Body of pancreas (tissue), 4 donors: Measurements from ENCODE around the gene KRT82. TPM values are rescaled to one million over a fixed set of nuclear protein-coding genes. Genes with fewer than 3 reads are reported as not detected.

Source experiments
- ATAC-seq: fragments of 150-250 bp; one replicate; pipeline ENCODE4 v1.9.1; 2016
- DNase-seq, 4 donors: peaks; one replicate each; pipeline ENCODE4 v3.0.0-alpha.2; 2019
- H3K27ac ChIP-seq, 4 donors: fragments of 200-600 bp; sonication (generic); 1 replicate in 3 of 4; 2 replicates in 1 of 4; pipeline versions ENCODE4 v1.5.1 to v1.6.1; 2016 to 2019; ENCODE audit warnings: mild to moderate bottlenecking in 1 of 4, mixed read lengths in 1 of 4, moderate library complexity in 1 of 4
- H3K27me3 ChIP-seq, 2 donors: fragments of 200-600 bp; sonication (generic); one replicate each; pipeline ENCODE4 v1.6.0; 2016; ENCODE audit warnings: mild to moderate bottlenecking in 1 of 2
- H3K36me3 ChIP-seq, 2 donors: fragments of 200-600 bp; sonication (generic); replicated peaks in 1 of 2; 2 replicates each; pipeline ENCODE4 v1.5.1; 2016; ENCODE audit warnings: low read depth in 2 of 2; ENCODE audit not compliant: insufficient read depth in 1 of 2
- H3K4me1 ChIP-seq: fragments of 200-600 bp; sonication (generic); one replicate; pipeline ENCODE4 v1.6.0; 2016
- H3K4me3 ChIP-seq, 2 donors: fragments of 200-600 bp; sonication (generic); 1 replicate in 1 of 2; 2 replicates in 1 of 2; pipeline ENCODE4 v1.5.1; 2016 to 2019
- H3K9me3 ChIP-seq, 3 donors: fragments of 200-600 bp; sonication (generic); 1 replicate in 2 of 3; 2 replicates in 1 of 3; pipeline ENCODE4 v1.5.1; 2016
- CTCF ChIP-seq, 7 experiments: fragments of 450-650 bp in 4 of 7; fragments of 200-600 bp in 3 of 7; sonication (generic) in 3 of 7; IDR thresholded peaks; one replicate each; pipeline ENCODE4 v1.5.1; 2016 to 2019; ENCODE audit warnings: antibody characterized with exemption in 7 of 7
- POLR2A ChIP-seq, 3 donors: fragments of 450-650 bp; IDR thresholded peaks; one replicate each; pipeline ENCODE4 v1.6.1; 2016; ENCODE audit warnings: antibody characterized with exemption in 3 of 3, mild to moderate bottlenecking in 2 of 3
- WGBS, 2 donors: methylation state at CpG; one replicate each; pipeline ENCODE4 v1.1.5; 2017; 5-methylcytosine and 5-hydroxymethylcytosine counted together
- intact Hi-C: fragments of 100-400 bp; cut with DNase I; formaldehyde crosslinking; loops from one replicate; pipeline ENCODE4 v1.15.1; 2023
- total RNA-seq, 2 donors: library from RNA; depleted of rRNA; stranded (reverse); fragments of >200 nt; gene quantifications; one replicate each; pipeline ENCODE4 v1.1.0, GENCODE V29; 2016

Gene KRT82
- total RNA-seq, 2 donors from 2014 or later, result not detected

DNA sequence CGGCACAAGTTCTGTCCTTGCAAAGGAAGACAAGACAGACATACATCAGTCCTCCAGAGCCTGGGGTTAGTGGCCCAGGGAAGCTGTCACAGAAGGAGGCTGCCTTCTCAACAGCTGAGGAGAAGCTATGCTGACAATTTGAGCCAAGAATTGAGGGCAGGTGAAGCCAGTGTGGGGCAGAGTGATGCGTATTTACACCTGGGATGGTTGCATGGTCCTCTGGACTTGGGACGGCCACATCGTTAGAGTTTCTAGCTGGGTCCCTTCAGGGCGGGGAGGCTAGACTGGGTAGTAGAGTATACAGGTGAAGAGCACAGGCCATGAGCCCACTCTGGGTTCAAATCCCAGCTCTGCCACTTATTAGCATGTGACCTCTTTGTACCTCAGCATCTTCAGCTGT lies 55.3 kb downstream of the KRT82 start:
- no peak overlapping the region for H3K27ac ChIP-seq
- no peaks in the 10 kb centered on the region for H3K9me3 ChIP-seq
- H3K27me3 ChIP-seq, result no peaks in the 10 kb centered on the region
- TF ChIP-seq POLR2A (IDR thresholded peaks at IDR 0.05), result no peak
- TF ChIP-seq CTCF (IDR thresholded peaks at IDR 0.05), result no peak
- H3K4me1 ChIP-seq, result peaks cover 20% of the 10 kb centered on the region
- DNase-seq (peak in 1 of 4 donors; percentile 5), ATAC-seq (no peak)
- 93 to 94% methylated on average over 5 of the region's 5 CpGs for WGBS, 2 donors
- no peaks in the 10 kb centered on the region for H3K36me3 ChIP-seq
- intact Hi-C loops, result no loop called here
- no peak overlapping the region for H3K4me3 ChIP-seq

GRCh38 chr12:52350021-52350620 lies 56.0 kb downstream of the KRT82 start:
- 87 to 88% methylated on average over 7 to 8 of the region's 8 CpGs for WGBS, 2 donors
- DNase-seq, result no peak
- no peak for ATAC-seq
- no peaks in the 10 kb centered on the region for H3K9me3 ChIP-seq
- no peaks in the 10 kb centered on the region for H3K27me3 ChIP-seq
- intact Hi-C loops, result no loop called here
- H3K27ac ChIP-seq, result no peak overlapping the region
- TF ChIP-seq CTCF (IDR thresholded peaks at IDR 0.05) (no peak), POLR2A (IDR thresholded peaks at IDR 0.05) (no peak)
- no peak overlapping the region for H3K4me3 ChIP-seq
- peaks cover 26% of the 10 kb centered on the region for H3K4me1 ChIP-seq
- H3K36me3 ChIP-seq, result no peaks in the 10 kb centered on the region

DNA sequence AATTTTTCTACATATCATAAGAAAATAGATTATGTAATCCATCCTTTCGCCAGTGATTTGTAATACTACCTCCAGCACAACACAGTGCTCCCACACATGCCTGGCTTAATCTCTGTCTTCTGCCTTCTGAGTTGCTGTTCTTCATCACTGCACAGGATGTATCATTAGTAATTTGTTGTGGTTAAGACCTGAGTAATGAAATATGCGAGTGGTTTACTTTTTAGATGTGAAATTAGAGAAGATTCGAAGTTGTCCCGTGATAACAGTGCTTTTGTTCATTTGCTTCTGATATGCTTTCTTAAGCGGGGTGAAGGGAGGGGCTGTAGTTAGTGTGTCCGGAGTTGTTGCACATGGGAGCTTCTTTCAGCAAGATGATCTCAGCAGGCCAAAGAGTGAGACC lies 56.9 kb downstream of the KRT82 start:
- no peaks in the 10 kb centered on the region for H3K9me3 ChIP-seq
- no peaks in the 10 kb centered on the region for H3K36me3 ChIP-seq
- ATAC-seq (no peak), DNase-seq (no peak)
- intact Hi-C loops, result no loop called here
- WGBS, 2 donors, result 70 to 79% methylated on average over 6 of the region's 6 CpGs
- peaks cover 33% of the 10 kb centered on the region for H3K4me1 ChIP-seq
- TF ChIP-seq POLR2A (IDR thresholded peaks at IDR 0.05) (no peak), CTCF (IDR thresholded peaks at IDR 0.05) (no peak)
- H3K27me3 ChIP-seq, result no peaks in the 10 kb centered on the region
- H3K27ac ChIP-seq, result no peak overlapping the region
- H3K4me3 ChIP-seq, result no peak overlapping the region

GRCh38 chr12:52347551-52348510 lies 58.3 kb downstream of the KRT82 start:
- intact Hi-C loops, result no loop called here
- H3K27ac ChIP-seq, result no peak overlapping the region
- H3K9me3 ChIP-seq, result peaks cover 0 to 6% (median 0%) of the 10 kb centered on the region in 3 donors
- DNase-seq (peak in 1 of 4 donors; percentile 15), ATAC-seq (no peak)
- no peaks in the 10 kb centered on the region for H3K27me3 ChIP-seq
- H3K4me3 ChIP-seq, result no peak overlapping the region
- 57 to 76% methylated on average over 16 of the region's 16 CpGs for WGBS, 2 donors
- H3K36me3 ChIP-seq, result no peaks in the 10 kb centered on the region
- no peak for TF ChIP-seq POLR2A (IDR thresholded peaks at IDR 0.05)
- peaks cover 33% of the 10 kb centered on the region for H3K4me1 ChIP-seq

- no peak for TF ChIP-seq POLR2A (IDR thresholded peaks at IDR 0.05)
- TF ChIP-seq CTCF (IDR thresholded peaks at IDR 0.05), result no peak
- ATAC-seq (no peak), DNase-seq (no peak)
- 73 to 74% methylated on average over 9 of the region's 9 CpGs for WGBS, 2 donors
- intact Hi-C loops, result no loop called here
- H3K36me3 ChIP-seq, result no peaks in the 10 kb centered on the region
- H3K27ac ChIP-seq, result peak overlapping the region in 2 of 4 donors; percentile 12 to 27
- no peaks in the 10 kb centered on the region for H3K27me3 ChIP-seq
- no peak overlapping the region for H3K4me3 ChIP-seq
- peaks cover 33% of the 10 kb centered on the region for H3K4me1 ChIP-seq
- H3K9me3 ChIP-seq, result peaks cover 0 to 6% (median 0%) of the 10 kb centered on the region in 3 donors
Measured at GRCh38 chr12:52347016-52347415, 59.1 kb downstream of the KRT82 start.
